Endothelial cell of umbilical vein (primary cell): ENCODE results near the gene ITPR2.

ENCODE experiments used
- EZH2 ChIP-seq: IDR thresholded peaks from 2 replicates; pipeline ENCODE4 v1.6.1; 2012; ENCODE audit warnings: borderline replicate concordance, low read depth, mild to moderate bottlenecking, moderate library complexity, low read length, inconsistent platforms; ENCODE audit not compliant: severe bottlenecking
- FOS ChIP-seq: IDR thresholded peaks from 2 replicates; pipeline ENCODE4 v1.6.1; 2011; ENCODE audit warnings: mild to moderate bottlenecking, low read length, moderate library complexity, borderline replicate concordance; ENCODE audit not compliant: insufficient read depth
- GATA2 ChIP-seq: IDR thresholded peaks from 2 replicates; pipeline ENCODE4 v1.7.0; 2011; ENCODE audit warnings: low read depth, mild to moderate bottlenecking, moderate library complexity, mixed read lengths, low read length; ENCODE audit not compliant: insufficient read length, insufficient read depth
- JUN ChIP-seq: IDR thresholded peaks from 2 replicates; pipeline ENCODE4 v1.6.1; 2011; ENCODE audit warnings: borderline replicate concordance, low read depth; ENCODE audit not compliant: insufficient read length, insufficient read depth
- POLR2A ChIP-seq: IDR thresholded peaks from 2 replicates; pipeline ENCODE4 v1.6.1; 2012; ENCODE audit warnings: low read depth, mild to moderate bottlenecking, control low read depth, low read length
- POLR2AphosphoS5 ChIP-seq: IDR thresholded peaks from 2 replicates; pipeline ENCODE4 v1.6.1; 2012; ENCODE audit warnings: low read depth, mild to moderate bottlenecking, control low read depth, low read length, moderate library complexity; ENCODE audit not compliant: insufficient read depth
- TF ChIP-seq, protein P1 (sequence below), 2 donors: IDR thresholded peaks; 1 replicate in 1 of 2; 2 replicates in 1 of 2; pipeline ENCODE4 v1.5.1; 2011; ENCODE audit warnings: low read length in 2 of 2, mild to moderate bottlenecking in 2 of 2, moderate library complexity in 2 of 2, control low read depth in 1 of 2, inconsistent platforms in 1 of 2, low read depth in 1 of 2; ENCODE audit not compliant: insufficient read depth in 1 of 2; ENCODE audit errors: extremely low read depth in 1 of 2

DNA sequence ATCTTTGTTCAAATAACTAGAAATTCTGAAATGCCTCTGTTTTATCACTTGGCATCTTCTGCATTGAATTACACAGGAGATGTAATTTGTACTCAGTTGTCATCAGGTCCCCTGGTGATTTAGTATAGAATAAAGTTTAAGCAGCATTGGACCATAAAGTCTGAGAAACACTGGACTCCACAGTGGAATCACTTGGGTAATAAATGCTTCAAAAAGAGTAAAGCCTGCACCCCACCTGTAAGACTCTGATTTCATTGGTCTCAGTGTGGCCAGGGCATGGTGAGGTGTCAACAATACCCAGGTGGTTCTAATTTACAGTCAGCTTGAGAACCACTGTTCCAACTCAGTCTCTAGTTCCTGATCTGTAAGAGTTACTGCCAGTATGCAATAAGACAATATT lies 148.9 kb downstream of the ITPR2 start:
- TF ChIP-seq, protein P1, sequence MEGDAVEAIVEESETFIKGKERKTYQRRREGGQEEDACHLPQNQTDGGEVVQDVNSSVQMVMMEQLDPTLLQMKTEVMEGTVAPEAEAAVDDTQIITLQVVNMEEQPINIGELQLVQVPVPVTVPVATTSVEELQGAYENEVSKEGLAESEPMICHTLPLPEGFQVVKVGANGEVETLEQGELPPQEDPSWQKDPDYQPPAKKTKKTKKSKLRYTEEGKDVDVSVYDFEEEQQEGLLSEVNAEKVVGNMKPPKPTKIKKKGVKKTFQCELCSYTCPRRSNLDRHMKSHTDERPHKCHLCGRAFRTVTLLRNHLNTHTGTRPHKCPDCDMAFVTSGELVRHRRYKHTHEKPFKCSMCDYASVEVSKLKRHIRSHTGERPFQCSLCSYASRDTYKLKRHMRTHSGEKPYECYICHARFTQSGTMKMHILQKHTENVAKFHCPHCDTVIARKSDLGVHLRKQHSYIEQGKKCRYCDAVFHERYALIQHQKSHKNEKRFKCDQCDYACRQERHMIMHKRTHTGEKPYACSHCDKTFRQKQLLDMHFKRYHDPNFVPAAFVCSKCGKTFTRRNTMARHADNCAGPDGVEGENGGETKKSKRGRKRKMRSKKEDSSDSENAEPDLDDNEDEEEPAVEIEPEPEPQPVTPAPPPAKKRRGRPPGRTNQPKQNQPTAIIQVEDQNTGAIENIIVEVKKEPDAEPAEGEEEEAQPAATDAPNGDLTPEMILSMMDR (IDR thresholded peaks at IDR 0.05; ENCODE audit: extremely low read depth in 1 of 2, insufficient read depth in 1 of 2, low read depth in 1 of 2, low read length in 2 of 2) = no peak
- no peak for TF ChIP-seq POLR2AphosphoS5
- TF ChIP-seq EZH2 = no peak
- no peak for TF ChIP-seq POLR2A
- TF ChIP-seq JUN = no peak
- TF ChIP-seq GATA2 = no peak
- no peak for TF ChIP-seq FOS
